ENCODE measurements around the gene PTN.

PTN gene

GRCh38 chr7:137343281-137343841 is at the start of gene PTN:
TSS of gene PTN (minus strand) at chr7:137343733. CDS start at chr7:137254973, 88,760 bp downstream.
- in situ Hi-C loops (cut with HindIII; ENCODE audit: low sequenced_read_pairs): no loop called here

GRCh38 chr7:137390076-137390475 is 46.5 kb upstream of the PTN start:
- in situ Hi-C loops (cut with HindIII; ENCODE audit: low sequenced_read_pairs): no loop called here

- in situ Hi-C loops (cut with HindIII; ENCODE audit: low sequenced_read_pairs): no loop called here
Observed at GRCh38 chr7:137388916-137389315, 45.4 kb upstream of the PTN start.

GRCh38 chr7:137386966-137387365 is 43.4 kb upstream of the PTN start:
- in situ Hi-C loops (cut with HindIII; ENCODE audit: low sequenced_read_pairs): no loop called here

GRCh38 chr7:137381045-137381444 is 37.5 kb upstream of the PTN start:
- in situ Hi-C loops (cut with HindIII; ENCODE audit: low sequenced_read_pairs): no loop called here

- in situ Hi-C loops (cut with HindIII; ENCODE audit: low sequenced_read_pairs): no loop called here
Observed at GRCh38 chr7:137373507-137373906, 30.0 kb upstream of the PTN start.

GRCh38 chr7:137371616-137372015 is 28.1 kb upstream of the PTN start:
- in situ Hi-C loops (cut with HindIII; ENCODE audit: low sequenced_read_pairs): no loop called here

GRCh38 chr7:137366995-137367394 is 23.5 kb upstream of the PTN start:
- in situ Hi-C loops (cut with HindIII; ENCODE audit: low sequenced_read_pairs): no loop called here

- in situ Hi-C loops (cut with HindIII; ENCODE audit: low sequenced_read_pairs): no loop called here
Observed at GRCh38 chr7:137363683-137364082, 20.1 kb upstream of the PTN start.

GRCh38 chr7:137360087-137360679 is 16.6 kb upstream of the PTN start:
- in situ Hi-C loops (cut with HindIII; ENCODE audit: low sequenced_read_pairs): no loop called here

- in situ Hi-C loops (cut with HindIII; ENCODE audit: low sequenced_read_pairs): no loop called here
Observed at GRCh38 chr7:137354961-137355360, 11.4 kb upstream of the PTN start.

GRCh38 chr7:137354396-137354795 is 10.9 kb upstream of the PTN start:
- in situ Hi-C loops (cut with HindIII; ENCODE audit: low sequenced_read_pairs): no loop called here

GRCh38 chr7:137351941-137352340 is 8.4 kb upstream of the PTN start:
- in situ Hi-C loops (cut with HindIII; ENCODE audit: low sequenced_read_pairs): no loop called here

GRCh38 chr7:137345799-137346449 is 2.4 kb upstream of the PTN start:
- in situ Hi-C loops (cut with HindIII; ENCODE audit: low sequenced_read_pairs): no loop called here

- in situ Hi-C loops (cut with HindIII; ENCODE audit: low sequenced_read_pairs): no loop called here
Observed at GRCh38 chr7:137342828-137343261, 688 bp downstream of the PTN start.

GRCh38 chr7:137342265-137342664 is 1.3 kb downstream of the PTN start:
- in situ Hi-C loops (cut with HindIII; ENCODE audit: low sequenced_read_pairs): no loop called here

- in situ Hi-C loops (cut with HindIII; ENCODE audit: low sequenced_read_pairs): no loop called here
Observed at GRCh38 chr7:137337902-137338301, 5.6 kb downstream of the PTN start.

GRCh38 chr7:137335814-137336213 is 7.7 kb downstream of the PTN start:
- in situ Hi-C loops (cut with HindIII; ENCODE audit: low sequenced_read_pairs): no loop called here

GRCh38 chr7:137331378-137331777 is 12.2 kb downstream of the PTN start:
- in situ Hi-C loops (cut with HindIII; ENCODE audit: low sequenced_read_pairs): no loop called here

GRCh38 chr7:137329411-137329810 is 14.1 kb downstream of the PTN start:
- in situ Hi-C loops (cut with HindIII; ENCODE audit: low sequenced_read_pairs): no loop called here

- in situ Hi-C loops (cut with HindIII; ENCODE audit: low sequenced_read_pairs): no loop called here
Observed at GRCh38 chr7:137328373-137329120, 15.0 kb downstream of the PTN start.

- in situ Hi-C loops (cut with HindIII; ENCODE audit: low sequenced_read_pairs): no loop called here
Observed at GRCh38 chr7:137325927-137326326, 17.6 kb downstream of the PTN start.
